Measurements from ENCODE around the gene OPRM1. TPM values are rescaled to one million over a fixed set of nuclear protein-coding genes. Genes with fewer than 3 reads are reported as not detected.

Gene OPRM1
- total RNA-seq, 1 donor from 2014 or later = not detected

DNA sequence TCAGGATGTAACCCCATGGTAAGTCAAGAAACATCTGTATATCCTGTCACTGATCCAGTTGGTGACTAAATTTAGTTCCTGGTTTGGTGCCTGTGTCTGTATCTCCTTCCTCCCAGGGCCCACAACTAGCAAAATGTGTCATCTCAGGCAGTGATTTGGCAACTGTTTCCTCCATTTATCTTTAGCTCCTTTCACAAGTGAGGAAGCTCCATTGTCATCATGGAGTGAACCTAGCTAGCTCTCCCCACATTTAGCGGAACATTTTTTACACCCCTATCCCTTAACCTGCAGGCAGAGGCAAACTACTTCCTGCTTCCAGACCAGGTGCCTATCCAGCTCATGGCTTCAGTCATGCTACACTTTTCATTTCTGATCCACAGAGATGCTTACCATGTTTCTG is 218.0 kb downstream of the OPRM1 start:
- H3K9me3 ChIP-seq (ENCODE audit: insufficient read depth, low read depth, low read length) = no peaks in the 10 kb centered on the region
- Mint-ChIP-seq H3K4me1 (ENCODE audit: low read depth, unreplicated experiment) (no peaks in the 10 kb centered on the region), H3K27ac (ENCODE audit: unreplicated experiment) (no peak overlapping the region), H3K4me3 (ENCODE audit: unreplicated experiment) (no peak overlapping the region), H3K27me3 (ENCODE audit: low read depth, unreplicated experiment) (no peaks in the 10 kb centered on the region), H3K36me3 (ENCODE audit: low read depth, unreplicated experiment) (no peaks in the 10 kb centered on the region), H3K9me3 (ENCODE audit: unreplicated experiment) (peaks cover 2% of the 10 kb centered on the region)
- FAIRE-seq (no peak), DNase-seq (ENCODE audit: low read depth) (no peak)
- no peak overlapping the region for H3K27ac ChIP-seq (ENCODE audit: low read depth, low read length)
- no peaks in the 10 kb centered on the region for H3K79me2 ChIP-seq (ENCODE audit: insufficient read depth, low read length)
- no peak overlapping the region for H3K4me2 ChIP-seq (ENCODE audit: low read length)
- no peaks in the 10 kb centered on the region for H3K36me3 ChIP-seq (ENCODE audit: insufficient read depth, low read length)
- H3K27me3 ChIP-seq (ENCODE audit: insufficient read depth, low read length) = no peaks in the 10 kb centered on the region
- no peak overlapping the region for H3K4me3 ChIP-seq (ENCODE audit: insufficient read depth, low read depth, low read length)
- no peaks in the 10 kb centered on the region for H3K4me1 ChIP-seq (ENCODE audit: insufficient read depth, low read length)
- TF ChIP-seq EZH2 (IDR thresholded peaks at IDR 0.05; ENCODE audit: insufficient read depth, low read length) (no peak), CTCF (IDR thresholded peaks at IDR 0.05; ENCODE audit: insufficient read depth, low read depth, low read length) (no peak)
- H4K20me1 ChIP-seq (ENCODE audit: insufficient read depth, low read length) = no peaks in the 10 kb centered on the region
- no peak overlapping the region for H2AFZ ChIP-seq (ENCODE audit: low read depth, low read length)
- no peak overlapping the region for H3K9ac ChIP-seq (ENCODE audit: low read length)

- DNase-seq (ENCODE audit: low read depth) (no peak), FAIRE-seq (no peak)
These were observed 219.2 kb downstream of the OPRM1 start for GRCh38 chr6:154258064-154258757.

More at GRCh38 chr6:154258064-154258757, 219.2 kb downstream of the OPRM1 start:
- no peak overlapping the region for H3K9ac ChIP-seq (ENCODE audit: low read length)
- H4K20me1 ChIP-seq (ENCODE audit: insufficient read depth, low read length) = no peaks in the 10 kb centered on the region
- no peaks in the 10 kb centered on the region for H3K9me3 ChIP-seq (ENCODE audit: insufficient read depth, low read depth, low read length)
- Mint-ChIP-seq H3K4me3 (ENCODE audit: unreplicated experiment) (no peak overlapping the region), H3K27me3 (ENCODE audit: low read depth, unreplicated experiment) (no peaks in the 10 kb centered on the region), H3K9me3 (ENCODE audit: unreplicated experiment) (peaks cover 2% of the 10 kb centered on the region), H3K27ac (ENCODE audit: unreplicated experiment) (no peak overlapping the region), H3K4me1 (ENCODE audit: low read depth, unreplicated experiment) (no peaks in the 10 kb centered on the region), H3K36me3 (ENCODE audit: low read depth, unreplicated experiment) (no peaks in the 10 kb centered on the region)
- no peaks in the 10 kb centered on the region for H3K27me3 ChIP-seq (ENCODE audit: insufficient read depth, low read length)
- H3K36me3 ChIP-seq (ENCODE audit: insufficient read depth, low read length) = no peaks in the 10 kb centered on the region
- no peak overlapping the region for H2AFZ ChIP-seq (ENCODE audit: low read depth, low read length)
- H3K4me1 ChIP-seq (ENCODE audit: insufficient read depth, low read length) = no peaks in the 10 kb centered on the region
- H3K27ac ChIP-seq (ENCODE audit: low read depth, low read length) = no peak overlapping the region
- H3K79me2 ChIP-seq (ENCODE audit: insufficient read depth, low read length) = no peaks in the 10 kb centered on the region
- no peak overlapping the region for H3K4me3 ChIP-seq (ENCODE audit: insufficient read depth, low read depth, low read length)
- TF ChIP-seq EZH2 (IDR thresholded peaks at IDR 0.05; ENCODE audit: insufficient read depth, low read length) (no peak), CTCF (IDR thresholded peaks at IDR 0.05; ENCODE audit: insufficient read depth, low read depth, low read length) (no peak)
- H3K4me2 ChIP-seq (ENCODE audit: low read length) = no peak overlapping the region
